ENCODE measurements around the gene AKR1C8. TPM values are rescaled to one million over a fixed set of nuclear protein-coding genes. Genes with fewer than 3 reads are reported as not detected.
"Not testable (repeated sequence)": the region's sequence is repeated elsewhere in the genome, so short reads cannot be mapped to it uniquely, and the experiment has no call there.

The AKR1C8 gene
- not detected for total RNA-seq

DNA sequence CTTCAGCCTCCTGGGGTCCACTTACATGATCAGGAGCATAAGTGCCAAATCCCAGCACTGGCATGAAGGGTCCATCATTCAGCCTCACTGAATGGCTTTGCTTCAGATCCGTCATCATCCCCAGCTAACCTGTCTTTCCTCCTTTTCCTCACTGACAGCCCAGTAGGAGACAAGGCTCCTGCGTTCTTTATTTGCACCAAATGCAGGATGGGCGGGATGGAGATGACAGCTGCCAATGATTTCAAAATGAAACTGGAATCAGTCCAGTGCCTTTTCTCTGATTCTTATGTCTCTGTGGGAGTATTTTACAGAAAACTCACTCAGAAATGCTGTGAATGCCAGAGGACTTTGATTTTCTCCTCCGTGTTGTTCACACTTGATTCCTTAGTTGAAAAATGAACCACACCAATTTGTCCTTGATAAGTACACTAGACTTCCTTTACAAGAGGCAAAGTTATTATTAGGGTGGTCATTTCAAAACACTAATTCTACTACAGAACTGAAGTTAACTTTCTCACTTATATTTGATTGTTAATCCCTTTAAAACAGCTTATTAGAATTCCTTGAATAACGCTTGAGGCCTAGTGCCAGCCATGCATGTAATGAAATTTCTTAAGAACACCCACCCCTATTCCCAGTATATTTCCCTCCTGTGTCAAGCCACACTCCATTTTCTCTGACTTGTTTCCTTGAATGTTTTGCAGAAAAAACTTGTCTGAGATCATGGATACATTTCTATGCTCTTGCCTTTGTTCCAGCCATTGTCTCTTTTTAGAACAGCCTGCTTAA is at the start of gene AKR1C8:
Gene AKR1C8, minus strand, starts transcription at position 164 of the 789 bp plus-strand sequence. Its CDS starts 46 bp downstream, at position 118.
- no peak within 1 kb of the TSS for H3K27ac ChIP-seq (replicated peaks in 1 of 4)
- no peaks in the 10 kb centered on the region for H3K36me3 ChIP-seq
- H3K4me1 ChIP-seq = no peaks in the 10 kb centered on the region
- H3K27me3 ChIP-seq = no peaks in the 10 kb centered on the region
- 82% methylated on average over 5 of the region's 5 CpGs for WGBS
- TF ChIP-seq EP300 (IDR thresholded peaks at IDR 0.05) (no peak), POLR2A (IDR thresholded peaks at IDR 0.05; ENCODE audit: low read depth) (no peak), POLR2AphosphoS5 (IDR thresholded peaks at IDR 0.05) (no peak)
- TF ChIP-seq, protein P1, sequence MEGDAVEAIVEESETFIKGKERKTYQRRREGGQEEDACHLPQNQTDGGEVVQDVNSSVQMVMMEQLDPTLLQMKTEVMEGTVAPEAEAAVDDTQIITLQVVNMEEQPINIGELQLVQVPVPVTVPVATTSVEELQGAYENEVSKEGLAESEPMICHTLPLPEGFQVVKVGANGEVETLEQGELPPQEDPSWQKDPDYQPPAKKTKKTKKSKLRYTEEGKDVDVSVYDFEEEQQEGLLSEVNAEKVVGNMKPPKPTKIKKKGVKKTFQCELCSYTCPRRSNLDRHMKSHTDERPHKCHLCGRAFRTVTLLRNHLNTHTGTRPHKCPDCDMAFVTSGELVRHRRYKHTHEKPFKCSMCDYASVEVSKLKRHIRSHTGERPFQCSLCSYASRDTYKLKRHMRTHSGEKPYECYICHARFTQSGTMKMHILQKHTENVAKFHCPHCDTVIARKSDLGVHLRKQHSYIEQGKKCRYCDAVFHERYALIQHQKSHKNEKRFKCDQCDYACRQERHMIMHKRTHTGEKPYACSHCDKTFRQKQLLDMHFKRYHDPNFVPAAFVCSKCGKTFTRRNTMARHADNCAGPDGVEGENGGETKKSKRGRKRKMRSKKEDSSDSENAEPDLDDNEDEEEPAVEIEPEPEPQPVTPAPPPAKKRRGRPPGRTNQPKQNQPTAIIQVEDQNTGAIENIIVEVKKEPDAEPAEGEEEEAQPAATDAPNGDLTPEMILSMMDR (IDR thresholded peaks at IDR 0.05) = no peak
- no peak within 1 kb of the TSS for H3K4me3 ChIP-seq
- intact Hi-C loops (cut with DNase I) = no loop called here
- no peak for DNase-seq (ENCODE audit: extremely low spot score)
- H3K9me3 ChIP-seq = no peaks in the 10 kb centered on the region

DNA sequence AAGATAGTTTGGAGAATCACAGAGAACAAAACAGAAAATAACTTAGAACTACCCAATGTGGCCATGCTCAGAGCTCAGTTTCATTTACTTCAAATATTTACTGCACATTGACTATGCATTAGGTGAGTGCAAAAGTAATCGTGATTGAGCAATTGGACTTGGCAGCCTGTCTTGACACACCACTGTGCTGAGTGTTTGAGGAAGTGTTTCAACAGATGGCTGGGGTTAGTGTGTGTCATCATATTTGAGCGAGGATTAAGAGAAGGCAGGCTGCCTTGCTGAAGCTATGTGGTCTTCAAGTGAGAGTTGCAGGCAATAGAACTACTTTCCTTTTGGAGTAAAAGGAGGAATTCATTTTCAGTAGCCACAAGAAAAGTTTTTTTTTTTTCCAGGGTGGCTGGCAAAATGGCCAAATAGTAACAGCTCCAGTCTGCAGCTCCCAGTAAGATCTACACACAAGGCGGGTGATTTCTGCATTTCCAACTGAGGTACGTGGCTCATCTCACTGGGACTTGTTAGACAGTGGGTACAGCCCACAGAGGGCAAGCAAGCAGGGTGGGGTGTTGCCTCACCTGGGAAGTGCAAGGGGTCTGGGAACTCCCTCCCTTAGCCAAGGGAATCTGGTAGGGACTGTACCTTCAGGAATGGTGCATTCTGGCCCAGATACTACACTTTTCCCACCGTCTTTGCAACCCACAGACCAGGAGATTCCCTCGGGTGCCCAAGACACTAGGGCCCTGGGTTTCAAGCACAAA is 49.3 kb upstream of the AKR1C8 start:
- intact Hi-C loops (cut with DNase I) = no loop called here
- Histone ChIP-seq H3K9me3 (peaks cover 0 to 4% (median 0%) of the 10 kb centered on the region in 4 donors), H3K4me1 (no peaks in the 10 kb centered on the region), H3K27me3 (no peaks in the 10 kb centered on the region), H3K27ac (replicated peaks in 1 of 4) (no peak overlapping the region), H3K36me3 (no peaks in the 10 kb centered on the region), H3K4me3 (no peak overlapping the region)
- TF ChIP-seq EP300 (IDR thresholded peaks at IDR 0.05) (no peak), POLR2AphosphoS5 (IDR thresholded peaks at IDR 0.05) (no peak), POLR2A (IDR thresholded peaks at IDR 0.05; ENCODE audit: low read depth) (no peak)
- TF ChIP-seq, protein P1 (IDR thresholded peaks at IDR 0.05) = no peak
- no peak for DNase-seq (ENCODE audit: extremely low spot score)
- 49% methylated on average over 4 of the region's 6 CpGs for WGBS

GRCh38 chr10:5233324-5233723 is 48.4 kb upstream of the AKR1C8 start:
- Histone ChIP-seq H3K9me3 (peaks cover 0 to 4% (median 0%) of the 10 kb centered on the region in 4 donors), H3K27me3 (no peaks in the 10 kb centered on the region), H3K4me3 (no peak overlapping the region), H3K4me1 (no peaks in the 10 kb centered on the region), H3K36me3 (no peaks in the 10 kb centered on the region), H3K27ac (replicated peaks in 1 of 4) (no peak overlapping the region)
- DNase-seq (ENCODE audit: extremely low spot score) = no peak
- intact Hi-C loops (cut with DNase I) = no loop called here
- TF ChIP-seq POLR2AphosphoS5 (IDR thresholded peaks at IDR 0.05) (no peak), POLR2A (IDR thresholded peaks at IDR 0.05; ENCODE audit: low read depth) (no peak), EP300 (IDR thresholded peaks at IDR 0.05) (no peak)
- TF ChIP-seq, protein P1 (IDR thresholded peaks at IDR 0.05) = no peak
- 78% methylated on average over 2 of the region's 2 CpGs for WGBS

DNA sequence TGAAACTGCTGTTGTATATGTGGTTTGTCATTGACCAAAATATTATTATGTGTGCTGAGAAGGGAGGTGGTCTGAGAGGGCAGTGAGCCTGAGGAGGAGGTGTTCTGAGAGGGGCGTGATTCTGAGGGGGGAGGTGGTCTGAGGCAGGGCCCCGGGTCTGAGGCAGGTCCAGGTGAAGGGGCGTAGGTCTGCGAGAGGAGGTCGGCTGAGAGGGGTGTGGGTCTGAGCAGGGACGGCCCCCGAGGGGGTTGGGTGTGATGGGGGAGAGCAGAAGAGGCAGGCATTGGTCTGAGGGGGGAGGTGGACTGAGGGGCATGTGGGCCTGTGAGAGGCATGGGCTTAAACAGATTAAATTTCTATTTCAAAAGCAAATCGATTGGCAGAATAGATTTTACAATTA is 44.1 kb upstream of the AKR1C8 start:
- H3K27me3 ChIP-seq = no peaks in the 10 kb centered on the region
- WGBS = 76% methylated on average over 8 of the region's 8 CpGs
- H3K27ac ChIP-seq (replicated peaks in 1 of 4) = no peak overlapping the region
- H3K4me1 ChIP-seq = no peaks in the 10 kb centered on the region
- no peaks in the 10 kb centered on the region for H3K9me3 ChIP-seq
- no peak overlapping the region for H3K4me3 ChIP-seq
- no peaks in the 10 kb centered on the region for H3K36me3 ChIP-seq
- TF ChIP-seq POLR2AphosphoS5 (IDR thresholded peaks at IDR 0.05) = no peak
- TF ChIP-seq, protein P1 (IDR thresholded peaks at IDR 0.05) = no peak
- no peak for TF ChIP-seq EP300 (IDR thresholded peaks at IDR 0.05)
- TF ChIP-seq POLR2A (IDR thresholded peaks at IDR 0.05; ENCODE audit: low read depth) = no peak
- no peak for DNase-seq (ENCODE audit: extremely low spot score)
- intact Hi-C loops (cut with DNase I) = no loop called here

- DNase-seq (ENCODE audit: extremely low spot score); H3K4me3 ChIP-seq; H3K36me3 ChIP-seq; H3K4me1 ChIP-seq; intact Hi-C loops (cut with DNase I); H3K9me3 ChIP-seq; H3K27ac ChIP-seq (replicated peaks in 1 of 4); H3K27me3 ChIP-seq: not testable (repeated sequence)
- WGBS = 98% methylated on average over 5 of the region's 7 CpGs
These were observed 38.0 kb upstream of the AKR1C8 start for GRCh38 chr10:5222942-5223341.
